GM19372 (cell line): ENCODE results near the gene ELL2.
"Not testable (repeated sequence)": the region's sequence is repeated elsewhere in the genome, so short reads cannot be mapped to it uniquely, and the experiment has no call there.

ENCODE experiments used
- ATAC-seq: cut with Tn5 transposase; IDR thresholded peaks from one replicate; pipeline ENCODE4 v1.9.1; 2021; ENCODE audit warnings: mild to moderate bottlenecking, low read depth, moderate library complexity; ENCODE audit not compliant: unreplicated experiment

ELL2 gene

DNA sequence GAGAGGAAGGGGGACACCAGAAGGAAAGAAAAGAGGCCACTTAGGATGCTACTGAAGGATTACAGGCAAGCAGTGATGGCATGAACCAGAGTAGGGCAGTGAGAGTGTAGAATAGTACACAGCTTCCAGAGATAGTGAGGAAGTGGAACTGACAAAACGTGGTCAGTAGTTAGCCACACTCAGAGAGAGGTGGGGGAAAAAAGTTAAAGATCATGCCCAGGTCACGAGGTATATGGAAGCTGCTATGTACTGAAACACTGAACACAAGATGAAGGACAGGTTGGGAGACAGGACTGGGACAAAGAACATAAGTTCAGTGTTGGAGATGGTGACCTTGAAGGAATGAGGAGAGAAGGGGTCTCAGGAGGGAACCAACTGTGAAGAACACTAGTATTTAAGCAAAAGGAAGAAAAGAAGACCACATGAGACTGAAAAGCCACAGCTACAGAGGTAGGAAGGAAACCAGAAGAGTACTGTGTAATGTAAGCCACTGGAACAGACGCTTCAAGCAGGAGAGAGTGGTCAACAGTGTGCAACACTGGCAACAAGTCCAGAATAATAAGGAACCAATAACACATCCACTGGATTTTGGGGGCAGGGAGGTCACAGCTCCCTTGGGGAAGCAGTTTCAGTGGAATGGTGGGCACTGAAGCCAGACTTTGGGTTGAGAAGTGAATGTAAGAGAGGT is 45.5 kb downstream of the ELL2 start:
- ATAC-seq, result peak; percentile 62

GRCh38 chr5:95913663-95914062 is 48.0 kb downstream of the ELL2 start:
- ATAC-seq, result no peak

DNA sequence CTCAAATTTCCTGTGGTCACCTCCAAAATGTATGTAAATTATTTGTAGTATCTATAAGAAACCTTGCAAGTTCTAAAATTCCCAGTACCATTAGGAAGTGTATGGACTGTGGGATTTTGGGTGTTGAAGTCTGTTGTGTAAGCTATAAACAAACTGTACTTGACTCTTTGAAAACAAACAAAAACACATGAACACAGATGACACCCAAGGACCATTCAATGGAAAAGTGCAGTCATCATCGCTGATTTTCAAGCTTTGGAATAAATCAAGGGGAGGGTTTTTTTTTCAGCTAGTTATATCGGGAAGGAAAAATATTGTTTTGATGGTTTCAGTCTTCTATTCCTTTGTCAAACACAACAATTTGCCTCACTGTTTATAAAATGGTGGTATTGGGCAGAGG is 49.6 kb downstream of the ELL2 start:
- no peak for ATAC-seq

- ATAC-seq, result no peak
Observed at GRCh38 chr5:95910521-95910920, 51.1 kb downstream of the ELL2 start.

- no peak for ATAC-seq
Observed at GRCh38 chr5:95909738-95910137, 51.9 kb downstream of the ELL2 start.

- ATAC-seq, result no peak
Observed at GRCh38 chr5:95908799-95909198, 52.9 kb downstream of the ELL2 start.

DNA sequence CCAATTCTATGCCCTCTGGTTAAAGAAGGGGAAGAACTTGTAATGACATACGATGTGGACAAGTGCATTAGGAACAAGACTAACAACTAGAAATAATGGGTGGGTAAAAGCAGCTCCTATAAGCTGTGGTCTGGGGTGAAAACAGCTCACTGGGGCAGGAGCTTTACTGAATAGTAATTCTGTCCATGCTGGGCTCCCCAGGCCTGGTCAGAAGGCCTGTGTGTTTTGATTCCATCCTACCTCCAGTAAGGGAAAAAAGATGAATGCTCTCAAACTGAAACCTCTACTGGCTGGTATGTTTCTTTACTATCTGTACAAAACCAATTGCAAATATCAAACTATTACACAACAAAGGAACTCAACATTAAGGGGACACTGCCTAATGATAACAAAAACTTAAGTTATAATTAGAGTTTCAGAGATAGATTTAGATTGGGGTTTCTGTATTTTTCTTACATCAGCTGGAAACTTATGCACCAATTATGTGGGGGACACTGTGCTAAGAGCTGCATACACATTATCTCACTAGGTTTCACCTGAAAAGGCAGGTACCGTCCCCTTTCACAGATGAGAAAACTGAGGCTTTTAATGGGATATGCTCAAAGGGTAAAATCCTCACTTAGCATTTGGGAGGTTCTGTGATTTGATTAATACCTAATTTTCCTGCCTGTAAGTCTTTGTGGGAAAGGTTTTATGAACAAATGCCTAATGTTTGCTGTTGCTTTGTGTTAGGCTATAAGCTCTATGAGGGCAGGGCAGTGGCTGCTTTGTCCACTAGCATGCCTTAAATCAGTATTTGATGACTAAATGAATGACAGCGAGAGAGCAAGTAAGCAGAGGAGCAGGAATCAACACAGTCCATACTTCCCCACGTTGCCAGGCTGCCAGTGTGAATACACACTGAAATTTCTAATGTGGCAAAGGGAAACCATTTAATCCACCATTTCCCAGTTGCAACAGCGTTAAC is 53.6 kb downstream of the ELL2 start:
- no peak for ATAC-seq

- no peak for ATAC-seq
Observed at GRCh38 chr5:95907067-95907705, 54.5 kb downstream of the ELL2 start.

DNA sequence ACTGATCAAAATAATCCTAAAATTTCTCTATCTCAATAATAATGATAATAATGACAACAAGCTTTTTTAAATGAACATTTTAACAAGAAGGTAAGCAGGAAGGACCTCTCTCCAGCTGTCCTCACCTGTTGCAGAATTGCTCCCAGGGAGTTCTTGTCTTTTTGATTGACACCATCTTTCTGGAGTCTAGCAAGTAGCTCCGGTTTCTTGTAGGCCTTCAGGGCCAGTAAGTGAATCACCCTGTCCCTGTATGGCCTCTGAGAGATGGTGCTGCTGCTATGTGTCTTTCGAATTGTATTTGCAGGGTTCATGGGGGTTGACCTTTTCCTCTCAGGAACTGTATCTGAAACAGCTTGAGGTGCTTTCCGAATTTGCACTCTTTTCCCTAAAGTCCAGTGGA is 55.3 kb downstream of the ELL2 start:
- not testable (repeated sequence) for ATAC-seq

GRCh38 chr5:95904827-95905226 is 56.8 kb downstream of the ELL2 start:
- ATAC-seq, result no peak

DNA sequence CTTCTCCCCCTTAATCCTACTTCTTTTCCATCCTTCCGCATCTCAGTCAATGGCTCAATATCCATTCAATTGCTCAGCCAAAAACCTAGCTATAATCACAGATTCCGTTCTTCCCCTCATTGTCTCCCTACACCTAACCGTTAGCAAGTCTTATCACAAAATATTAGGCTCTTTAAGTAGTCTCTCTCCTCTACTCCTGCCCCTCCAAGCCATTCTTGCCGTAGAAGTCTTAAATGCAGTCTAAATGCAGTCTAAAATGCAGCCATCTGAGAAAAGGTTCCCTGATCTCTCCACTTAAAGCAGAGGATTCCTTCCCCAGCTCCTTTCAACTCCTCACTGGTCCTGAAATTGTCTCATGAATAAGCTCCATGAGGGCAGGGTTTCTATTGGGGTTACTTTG is 57.8 kb downstream of the ELL2 start:
- no peak for ATAC-seq

DNA sequence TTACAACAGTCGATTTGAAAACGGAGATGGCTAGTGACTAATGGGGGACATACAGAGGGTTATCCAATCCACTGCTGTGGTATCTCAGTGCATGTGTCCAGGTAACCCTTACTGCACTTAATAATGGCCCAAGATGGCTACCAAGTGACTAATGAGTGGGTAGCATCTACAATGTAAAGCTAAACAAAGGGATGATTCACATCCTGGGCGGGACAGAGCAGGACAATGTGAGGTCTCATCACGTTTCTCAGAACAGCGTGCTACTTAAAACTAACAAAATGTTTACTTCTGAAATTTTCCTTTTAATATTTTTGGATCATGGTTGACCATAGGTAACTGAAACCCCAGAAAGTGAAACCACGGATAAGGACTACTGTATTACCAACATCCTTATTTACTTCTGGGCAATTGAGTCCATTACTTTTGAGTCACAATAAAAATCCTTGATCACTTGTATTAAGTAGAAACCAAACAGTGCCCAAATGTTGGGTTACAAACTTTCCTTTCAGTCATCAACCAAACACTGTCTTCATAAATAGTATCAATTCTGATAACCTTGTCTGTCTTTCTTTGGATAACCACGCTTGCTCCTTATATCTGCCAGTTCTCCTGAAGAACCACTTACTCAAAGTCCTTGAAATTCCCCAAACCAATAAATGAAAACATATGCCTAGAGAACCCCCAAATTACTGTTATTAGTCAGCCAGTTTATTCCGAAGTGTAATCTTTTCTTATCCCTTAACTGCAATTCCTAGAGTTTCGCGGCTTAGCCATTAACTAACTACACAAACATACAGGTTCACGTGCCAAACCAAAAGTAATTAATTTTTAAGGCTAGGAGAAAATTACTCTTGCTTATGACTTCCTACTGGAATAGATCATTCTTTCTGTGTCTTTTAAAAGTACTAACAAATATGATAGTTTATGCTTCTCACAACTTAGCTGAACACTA is 59.7 kb downstream of the ELL2 start:
- ATAC-seq, result no peak

GRCh38 chr5:95900383-95900958 is 61.2 kb downstream of the ELL2 start:
- ATAC-seq, result no peak

DNA sequence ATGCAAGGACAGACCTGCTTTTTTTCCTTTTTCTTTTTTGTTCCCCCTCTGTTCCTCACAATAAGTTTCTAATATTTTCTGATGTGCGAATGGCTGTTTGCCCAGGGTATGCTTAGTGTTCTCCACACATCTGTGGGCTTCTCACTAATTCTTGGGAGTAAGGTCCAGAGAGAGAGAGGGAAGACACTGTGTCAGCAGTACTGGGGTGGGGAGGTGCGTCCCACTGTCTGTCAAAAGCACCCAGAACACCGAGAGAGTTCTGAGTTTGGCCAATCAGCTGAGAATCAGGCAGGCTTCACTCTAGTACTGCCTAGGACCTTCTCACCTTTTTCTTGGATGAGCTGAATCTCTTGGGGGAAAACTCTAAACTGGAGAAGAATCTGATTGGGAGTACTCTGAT is 61.8 kb downstream of the ELL2 start:
- no peak for ATAC-seq

DNA sequence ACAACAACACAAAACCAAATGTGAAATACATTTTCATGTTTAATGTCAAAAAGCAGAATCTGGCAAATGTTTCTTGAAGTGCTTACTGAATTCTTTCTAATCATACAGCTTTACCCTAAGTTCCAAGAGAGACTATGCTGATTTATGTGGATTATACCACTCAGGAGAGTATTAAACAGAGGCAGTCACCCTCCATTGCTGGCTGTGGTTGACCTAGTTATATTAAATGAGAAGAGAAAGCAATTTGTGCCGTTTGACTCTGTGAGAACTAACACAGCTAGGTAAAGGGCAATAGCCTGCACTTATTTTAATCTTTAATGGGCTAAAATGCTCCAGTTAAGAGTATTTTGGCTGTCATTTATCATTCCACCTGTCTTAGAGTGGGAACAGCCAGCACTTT is 62.6 kb downstream of the ELL2 start:
- no peak for ATAC-seq

DNA sequence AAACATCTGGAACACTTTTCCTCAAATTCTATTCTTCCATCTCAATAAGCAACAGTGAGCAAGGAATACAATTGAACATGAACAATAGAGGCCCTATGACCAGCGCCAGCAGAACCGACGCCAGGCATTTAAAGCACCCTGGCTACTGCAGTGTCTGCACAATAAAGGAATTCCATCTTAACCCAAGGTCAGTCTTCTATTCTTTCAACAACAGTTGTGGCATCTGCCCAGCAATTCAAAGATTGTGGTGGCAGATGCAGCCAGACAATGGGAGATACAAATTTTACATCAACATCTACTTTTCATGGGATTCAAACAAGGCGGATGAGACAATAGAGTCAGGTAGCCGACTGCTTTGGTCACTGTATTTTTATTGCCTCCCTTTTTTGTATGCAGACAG is 65.9 kb downstream of the ELL2 start:
- no peak for ATAC-seq

DNA sequence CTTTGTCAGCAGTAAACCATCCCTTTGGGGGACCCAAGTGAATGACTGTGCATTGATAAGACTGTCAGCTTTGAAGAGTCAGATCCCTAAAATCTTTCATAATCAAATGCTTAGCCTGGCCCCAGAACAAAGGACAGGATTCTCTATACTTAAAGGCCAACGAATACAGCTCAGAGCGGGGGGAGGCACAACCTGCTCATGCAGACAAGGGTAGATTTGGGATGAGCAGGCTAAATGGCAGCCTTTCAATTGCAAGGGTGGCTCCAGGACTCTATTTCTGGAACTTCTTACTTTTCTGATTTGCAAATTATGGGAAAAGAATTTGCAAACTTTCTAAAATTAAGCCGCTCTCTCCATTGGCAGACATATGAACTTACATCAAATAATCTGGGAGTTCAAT is 66.4 kb downstream of the ELL2 start:
- ATAC-seq, result no peak

DNA sequence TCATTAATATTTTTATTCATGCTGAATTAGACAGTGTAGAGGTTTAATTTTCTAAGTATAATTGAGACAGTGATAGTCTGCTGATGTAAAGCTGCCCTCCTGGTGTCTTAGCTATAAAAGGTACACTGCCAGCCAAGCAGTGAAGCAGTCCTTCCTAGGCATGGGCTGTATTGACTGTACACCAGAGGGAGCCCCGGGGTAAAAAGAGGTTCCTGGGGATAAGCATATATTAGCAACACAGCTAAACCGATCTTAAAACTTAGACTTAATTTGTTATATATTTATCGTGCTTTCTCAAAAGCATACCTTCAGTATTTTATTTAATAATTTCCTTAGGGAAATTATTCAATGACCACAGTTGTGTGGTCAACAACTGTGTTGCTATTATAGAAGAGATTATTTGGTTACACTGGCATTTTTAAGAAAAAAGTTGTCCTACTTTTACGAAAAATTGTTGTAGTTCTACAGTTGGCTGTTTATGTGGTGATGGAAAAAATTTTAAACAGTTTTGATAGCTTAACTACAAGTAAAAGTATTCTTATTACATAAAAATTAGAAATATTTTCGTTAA is 68.8 kb downstream of the ELL2 start:
- no peak for ATAC-seq

DNA sequence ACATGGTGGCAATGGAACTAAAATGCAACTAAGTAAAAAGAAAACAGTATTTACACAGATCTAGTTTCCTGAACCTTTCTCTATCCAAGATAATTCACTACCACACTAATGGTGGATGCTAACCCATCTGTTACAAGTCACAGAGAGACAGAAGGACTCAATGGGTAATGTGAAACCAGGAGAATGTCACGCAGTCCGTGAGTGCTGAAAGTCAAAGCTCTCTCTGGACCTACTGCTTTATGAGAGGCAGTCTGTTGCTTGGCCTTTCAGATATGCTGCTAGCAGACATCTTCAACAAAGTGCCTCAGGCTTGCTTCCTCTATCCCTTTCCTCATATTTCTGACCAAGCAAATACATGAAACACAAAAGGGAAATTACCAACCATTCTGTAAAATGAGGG is 70.2 kb downstream of the ELL2 start:
- ATAC-seq, result no peak

DNA sequence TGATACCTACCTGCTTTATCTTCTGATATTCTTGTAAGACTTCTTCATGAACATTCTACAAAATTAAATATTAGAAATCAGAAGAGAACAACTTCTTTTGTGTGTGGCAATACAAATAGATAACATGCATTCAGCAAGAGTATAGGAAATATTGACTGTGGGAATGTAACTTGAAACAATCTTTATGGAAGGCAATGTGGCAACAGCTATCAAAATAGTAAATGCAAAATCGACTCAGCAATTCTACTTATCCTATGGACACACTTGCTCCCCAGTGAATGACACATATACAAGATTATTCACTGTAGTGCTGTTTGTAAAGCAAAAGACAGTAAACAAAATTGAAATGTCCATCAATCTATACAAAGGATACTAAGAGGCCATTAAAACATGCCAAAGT is 72.6 kb downstream of the ELL2 start:
- no peak for ATAC-seq
